HUES64 (cell line): Measurements from ENCODE around the gene TMEM123.

Experiments
- H3K27ac ChIP-seq: 2 replicates; pipeline ENCODE4 v1.7.0; 2013; ENCODE audit warnings: low read depth, low read length, inconsistent platforms
- H3K27me3 ChIP-seq: 2 replicates; pipeline ENCODE4 v1.6.1; 2013; ENCODE audit warnings: mild to moderate bottlenecking, low read length; ENCODE audit not compliant: insufficient read depth
- H3K36me3 ChIP-seq: 2 replicates; pipeline ENCODE4 v1.6.1; 2013; ENCODE audit warnings: mild to moderate bottlenecking, low read length; ENCODE audit not compliant: insufficient read depth
- H3K4me1 ChIP-seq: 2 replicates; pipeline ENCODE4 v1.6.1; 2013; ENCODE audit warnings: mild to moderate bottlenecking, low read length, moderate library complexity; ENCODE audit not compliant: insufficient read depth
- H3K4me3 ChIP-seq: 2 replicates; pipeline ENCODE4 v1.5.1; 2013; ENCODE audit warnings: mild to moderate bottlenecking, low read length, moderate library complexity
- H3K9ac ChIP-seq: 2 replicates; pipeline ENCODE4 v1.6.1; 2013; ENCODE audit warnings: mild to moderate bottlenecking, low read depth, low read length
- H3K9me3 ChIP-seq: 2 replicates; pipeline ENCODE4 v1.6.1; 2013; ENCODE audit warnings: low read depth, low read length; ENCODE audit not compliant: insufficient read depth
- WGBS: fragments of 150-250, 120-280 bp; methylation state at CpG from one replicate; pipeline ENCODE4 v1.1.7; 2013; ENCODE audit warnings: missing lambda C conversion rate; 5-methylcytosine and 5-hydroxymethylcytosine counted together

Gene TMEM123

GRCh38 chr11:102346748-102347461 lies 105.7 kb downstream of the TMEM123 start, which contains the start of gene BIRC2:
TSS of gene BIRC2 (plus strand) at chr11:102347214. CDS start at chr11:102349855, 2,641 bp downstream.
- Histone ChIP-seq H3K27ac (peak within 1 kb of the TSS; percentile 89), H3K9me3 (no peaks in the 10 kb centered on the region), H3K36me3 (peaks cover 14% of the 10 kb centered on the region), H3K9ac (peak within 1 kb of the TSS; percentile 81), H3K27me3 (no peaks in the 10 kb centered on the region), H3K4me3 (peak within 1 kb of the TSS; percentile 86), H3K4me1 (peaks cover 7% of the 10 kb centered on the region; the same call in 1 of the 2 replicates)
- WGBS, result under 1% methylated on average over 77 of the region's 77 CpGs

- Histone ChIP-seq H3K4me1 (peaks cover 7% of the 10 kb centered on the region; the same call in 1 of the 2 replicates), H3K9me3 (no peaks in the 10 kb centered on the region), H3K9ac (peak overlapping the region; percentile 81), H3K4me3 (peak overlapping the region; percentile 86), H3K36me3 (peaks cover 14% of the 10 kb centered on the region), H3K27me3 (no peaks in the 10 kb centered on the region), H3K27ac (peak overlapping the region; percentile 69)
- WGBS, result 5% methylated on average over 5 of the region's 5 CpGs
Measured at GRCh38 chr11:102346456-102346747, 106.2 kb downstream of the TMEM123 start.
